HepG2 (cell line): ENCODE measurements around the gene CCR8. TPM values are rescaled to one million over a fixed set of nuclear protein-coding genes. Genes with fewer than 3 reads are reported as not detected.

Experiments
- ATAD3A ChIP-seq: sonication (generic); formaldehyde crosslinking; IDR thresholded peaks from 2 replicates; pipeline ENCODE4 v1.4.0; 2020; ENCODE audit warnings: missing genetic modification reagents
- EP300 ChIP-seq, 3 experiments: sonication (generic) in 1 of 3; formaldehyde crosslinking in 1 of 3; IDR thresholded peaks; 2 replicates each; pipeline versions ENCODE4 v1.5.1 to v1.6.1; 2011 to 2020; ENCODE audit warnings: low read depth in 2 of 3, low read length in 2 of 3, borderline replicate concordance in 1 of 3, improper control_type of control experiment in 1 of 3, mild to moderate bottlenecking in 1 of 3, missing genetic modification reagents in 1 of 3, moderate library complexity in 1 of 3
- FOSL1 ChIP-seq: sonication (generic); formaldehyde crosslinking; IDR thresholded peaks from 2 replicates; pipeline ENCODE4 v1.9.0; 2021; ENCODE audit warnings: missing genetic modification reagents, borderline replicate concordance
- FOXJ3 ChIP-seq: sonication (generic); formaldehyde crosslinking; IDR thresholded peaks from 2 replicates; pipeline ENCODE4 v1.4.0; 2020; ENCODE audit warnings: missing genetic modification reagents, mild to moderate bottlenecking, borderline replicate concordance
- KDM4B ChIP-seq: sonication (generic); formaldehyde crosslinking; IDR thresholded peaks from 2 replicates; pipeline ENCODE4 v1.4.0; 2020; ENCODE audit warnings: missing genetic modification reagents
- KDM6A ChIP-seq: IDR thresholded peaks from 2 replicates; pipeline ENCODE4 v1.6.1; 2016; ENCODE audit warnings: low read depth
- KLF15 ChIP-seq: sonication (generic); formaldehyde crosslinking; IDR thresholded peaks from 2 replicates; pipeline ENCODE4 v1.8.1; 2023; ENCODE audit warnings: borderline replicate concordance, mild to moderate bottlenecking, inconsistent platforms, missing genetic modification reagents, mixed read lengths
- KLF6 ChIP-seq: IDR thresholded peaks from 2 replicates; pipeline ENCODE4 v1.8.0; 2016; ENCODE audit warnings: missing biosample characterization, missing genetic modification reagents
- MAFF ChIP-seq: IDR thresholded peaks from 2 replicates; pipeline ENCODE4 v1.6.1; 2011; ENCODE audit warnings: low read depth, low read length, improper control_type of control experiment
- MIER3 ChIP-seq: IDR thresholded peaks from 2 replicates; pipeline ENCODE4 v1.6.1; 2016; ENCODE audit warnings: missing compliant biosample characterization, borderline replicate concordance
- RCOR2 ChIP-seq: IDR thresholded peaks from 2 replicates; pipeline ENCODE4 v1.6.1; 2016; ENCODE audit warnings: missing biosample characterization, missing genetic modification reagents
- RXRA ChIP-seq: sonication (generic); formaldehyde crosslinking; IDR thresholded peaks from 2 replicates; pipeline ENCODE4 v1.5.1; 2020; ENCODE audit warnings: missing genetic modification reagents
- SMAD9 ChIP-seq: sonication (generic); formaldehyde crosslinking; IDR thresholded peaks from 2 replicates; pipeline ENCODE4 v1.5.1; 2020; ENCODE audit warnings: mild to moderate bottlenecking, missing genetic modification reagents
- ZBTB7B ChIP-seq: sonication (generic); formaldehyde crosslinking; IDR thresholded peaks from 2 replicates; pipeline ENCODE4 v1.4.0; 2020; ENCODE audit warnings: missing genetic modification reagents
- ZNF251 ChIP-seq: sonication (generic); formaldehyde crosslinking; IDR thresholded peaks from 2 replicates; pipeline ENCODE4 v1.9.0; 2021; ENCODE audit warnings: mild to moderate bottlenecking, missing genetic modification reagents
- ZNF281 ChIP-seq: sonication (generic); formaldehyde crosslinking; IDR thresholded peaks from 2 replicates; pipeline ENCODE4 v1.4.0; 2020; ENCODE audit warnings: missing genetic modification reagents, borderline replicate concordance
- ZNF512B ChIP-seq: sonication (generic); formaldehyde crosslinking; IDR thresholded peaks from 2 replicates; pipeline ENCODE4 v1.5.1; 2020; ENCODE audit warnings: missing genetic modification reagents, mild to moderate bottlenecking, borderline replicate concordance
- ZNF749 ChIP-seq: sonication (generic); formaldehyde crosslinking; IDR thresholded peaks from 2 replicates; pipeline ENCODE4 v1.8.0; 2022; ENCODE audit warnings: mild to moderate bottlenecking, missing genetic modification reagents, moderate library complexity, borderline replicate concordance
- ZNF772 ChIP-seq: sonication (generic); formaldehyde crosslinking; IDR thresholded peaks from 2 replicates; pipeline ENCODE4 v1.5.0; 2020; ENCODE audit warnings: mild to moderate bottlenecking, missing genetic modification reagents
- ZSCAN20 ChIP-seq: sonication (generic); formaldehyde crosslinking; IDR thresholded peaks from 2 replicates; pipeline ENCODE4 v1.4.0; 2020; ENCODE audit warnings: missing genetic modification reagents, mild to moderate bottlenecking, borderline replicate concordance
- polyA plus RNA-seq, 8 experiments: library from polyadenylated mRNA; depleted of rRNA in 3 of 8; stranded (reverse) in 7 of 8; unstranded in 1 of 8; fragments of >200 nt; fragmentation: Illumina TruSeq in 4 of 8; extraction: Trizol in 4 of 8; gene quantifications; 2 replicates each; pipeline versions ENCODE4 v1.2.1 to v1.2.3, GENCODE V29; 2011 to 2016; ENCODE audit warnings: low read depth in 4 of 8, missing spikeins in 1 of 8, mixed read lengths in 1 of 8; ENCODE audit not compliant: insufficient read depth in 1 of 8
- total RNA-seq, 5 experiments: library from RNA; depleted of rRNA; stranded (reverse); fragments of >200 nt; fragmentation: Illumina TruSeq; extraction: Trizol; gene quantifications; 2 replicates each; pipeline ENCODE4 v1.2.3, GENCODE V29; 2016; ENCODE audit warnings: low read depth in 1 of 5
- TF ChIP-seq, protein P1 (sequence below): sonication (generic); formaldehyde crosslinking; IDR thresholded peaks from 2 replicates; pipeline ENCODE4 v1.8.0; 2022; ENCODE audit warnings: missing genetic modification reagents, mild to moderate bottlenecking, moderate library complexity, borderline replicate concordance

Gene CCR8
- total and polyA plus RNA-seq, 2 of the 13 experiments (the other 11 are each of a cell fraction or from before 2014, with no cell fraction given), result not detected

DNA sequence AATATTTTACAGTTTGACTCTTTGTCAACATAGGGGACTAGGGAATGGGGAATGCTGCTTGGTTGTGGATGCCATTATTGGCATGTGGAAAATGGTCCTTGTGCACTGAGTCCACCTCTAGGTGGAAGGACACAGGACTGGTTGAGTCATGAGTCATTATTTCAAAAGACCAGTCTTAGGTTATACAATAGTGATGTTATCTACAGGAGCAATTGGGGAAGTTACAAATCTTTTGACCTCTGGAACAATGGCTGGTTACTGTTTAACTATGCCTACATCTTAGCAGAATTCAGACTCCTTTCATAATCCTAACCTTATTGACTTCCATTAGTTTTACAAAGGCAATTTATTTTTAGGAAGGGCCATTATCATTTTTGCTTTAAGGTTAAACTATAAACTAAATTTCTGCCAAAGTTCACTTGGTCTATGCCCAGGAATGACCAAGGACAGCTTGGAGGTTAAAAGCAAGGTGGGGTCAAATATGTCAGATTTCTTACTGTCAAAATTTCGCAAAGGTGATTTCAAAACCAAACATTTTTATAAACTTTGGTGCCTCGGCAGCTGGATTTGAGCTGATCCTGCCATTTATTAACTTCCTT, 11.8 kb upstream of the CCR8 start (continued):
- TF ChIP-seq ZNF749 (no peak), ZNF251 (no peak), EP300 (IDR thresholded peaks at IDR 0.05; ENCODE audit: low read depth in 2 of 2, low read length in 2 of 2) (peak; percentile 74 to 91; a peak in 3 of 4 replicates), EP300 (CRISPR knock-in tag; IDR thresholded peaks at IDR 0.05; ENCODE audit: borderline replicate concordance) (peak; percentile 86), RXRA (peak; percentile 85; the same call in 1 of the 2 replicates), SMAD9 (CRISPR knock-in tag) (no peak), MIER3 (peak; percentile 78; the same call in 1 of the 2 replicates), RCOR2 (peak; percentile 96), FOXJ3 (CRISPR knock-in tag) (peak; percentile 93; the same call in 1 of the 2 replicates), KDM6A (CRISPR knock-in tag) (peak; percentile 80), ZNF281 (peak; percentile 63; the same call in 1 of the 2 replicates), FOSL1 (CRISPR knock-in tag) (peak; percentile 98), ZNF512B (CRISPR knock-in tag) (no peak), MAFF (peak; percentile 14; the same call in 1 of the 2 replicates), ZBTB7B (CRISPR knock-in tag) (0 out of 2 replicates have a peak, but pooled peaks have one; percentile 21), KLF6 (CRISPR knock-in tag) (0 out of 2 replicates have a peak, but pooled peaks have one; percentile 61), ZSCAN20 (CRISPR knock-in tag) (no peak), ZNF772 (CRISPR knock-in tag) (peak; percentile 74; the same call in 1 of the 2 replicates), KDM4B (CRISPR knock-in tag) (peak; percentile 69; the same call in 1 of the 2 replicates), KLF15 (CRISPR knock-in tag) (no peak), ATAD3A (CRISPR knock-in tag) (no peak)
- TF ChIP-seq, protein P1, sequence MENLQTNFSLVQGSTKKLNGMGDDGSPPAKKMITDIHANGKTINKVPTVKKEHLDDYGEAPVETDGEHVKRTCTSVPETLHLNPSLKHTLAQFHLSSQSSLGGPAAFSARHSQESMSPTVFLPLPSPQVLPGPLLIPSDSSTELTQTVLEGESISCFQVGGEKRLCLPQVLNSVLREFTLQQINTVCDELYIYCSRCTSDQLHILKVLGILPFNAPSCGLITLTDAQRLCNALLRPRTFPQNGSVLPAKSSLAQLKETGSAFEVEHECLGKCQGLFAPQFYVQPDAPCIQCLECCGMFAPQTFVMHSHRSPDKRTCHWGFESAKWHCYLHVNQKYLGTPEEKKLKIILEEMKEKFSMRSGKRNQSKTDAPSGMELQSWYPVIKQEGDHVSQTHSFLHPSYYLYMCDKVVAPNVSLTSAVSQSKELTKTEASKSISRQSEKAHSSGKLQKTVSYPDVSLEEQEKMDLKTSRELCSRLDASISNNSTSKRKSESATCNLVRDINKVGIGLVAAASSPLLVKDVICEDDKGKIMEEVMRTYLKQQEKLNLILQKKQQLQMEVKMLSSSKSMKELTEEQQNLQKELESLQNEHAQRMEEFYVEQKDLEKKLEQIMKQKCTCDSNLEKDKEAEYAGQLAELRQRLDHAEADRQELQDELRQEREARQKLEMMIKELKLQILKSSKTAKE (CRISPR knock-in tag), result peak; percentile 67; the same call in 1 of the 2 replicates
